ENCODE results near the gene LGR5.

- TF ChIP-seq, protein P1, sequence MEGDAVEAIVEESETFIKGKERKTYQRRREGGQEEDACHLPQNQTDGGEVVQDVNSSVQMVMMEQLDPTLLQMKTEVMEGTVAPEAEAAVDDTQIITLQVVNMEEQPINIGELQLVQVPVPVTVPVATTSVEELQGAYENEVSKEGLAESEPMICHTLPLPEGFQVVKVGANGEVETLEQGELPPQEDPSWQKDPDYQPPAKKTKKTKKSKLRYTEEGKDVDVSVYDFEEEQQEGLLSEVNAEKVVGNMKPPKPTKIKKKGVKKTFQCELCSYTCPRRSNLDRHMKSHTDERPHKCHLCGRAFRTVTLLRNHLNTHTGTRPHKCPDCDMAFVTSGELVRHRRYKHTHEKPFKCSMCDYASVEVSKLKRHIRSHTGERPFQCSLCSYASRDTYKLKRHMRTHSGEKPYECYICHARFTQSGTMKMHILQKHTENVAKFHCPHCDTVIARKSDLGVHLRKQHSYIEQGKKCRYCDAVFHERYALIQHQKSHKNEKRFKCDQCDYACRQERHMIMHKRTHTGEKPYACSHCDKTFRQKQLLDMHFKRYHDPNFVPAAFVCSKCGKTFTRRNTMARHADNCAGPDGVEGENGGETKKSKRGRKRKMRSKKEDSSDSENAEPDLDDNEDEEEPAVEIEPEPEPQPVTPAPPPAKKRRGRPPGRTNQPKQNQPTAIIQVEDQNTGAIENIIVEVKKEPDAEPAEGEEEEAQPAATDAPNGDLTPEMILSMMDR (IDR thresholded peaks at IDR 0.05) = no peak
- no peak for TF ChIP-seq POLR2AphosphoS5 (IDR thresholded peaks at IDR 0.05)
- no peak for TF ChIP-seq POLR2A (IDR thresholded peaks at IDR 0.05)
Measured at GRCh38 chr12:71589478-71589881, 149.9 kb downstream of the LGR5 start.
